IMR-90 (cell line): ENCODE data around the gene ZKSCAN8. TPM values are rescaled to one million over a fixed set of nuclear protein-coding genes. Genes with fewer than 3 reads are reported as not detected.

Source experiments
- ATAC-seq: fragments of 200-7000 bp; cut with Tn5 transposase; 2 replicates; pipeline ENCODE4 v1.9.1; 2020; ENCODE audit warnings: low read depth, mild to moderate bottlenecking, moderate library complexity
- BruUV-seq: library from RNA; stranded (reverse); fragments of 400-500 nt; replicated peaks from 2 replicates; lab custom pipeline; 2021; lab: Mats Ljungman, UMichigan
- CTCF ChIA-PET: fragments of 300-600 bp; formaldehyde crosslinking; extraction: SDS; loops from one replicate; lab custom pipeline; 2021; ENCODE audit warnings: antibody characterized with exemption; lab: Yijun Ruan, JAX
- POLR2A ChIA-PET: fragments of 300-600 bp; sonication (Branson Sonifier 250); formaldehyde crosslinking; loops from one replicate; lab custom pipeline; 2022; ENCODE audit warnings: antibody characterized with exemption; ENCODE audit not compliant: unreplicated experiment; lab: Charles Lee
- DNase-seq: peaks from one replicate; pipeline ENCODE4 v3.0.0; 2013
- H2AFZ ChIP-seq: replicated peaks from 2 replicates; pipeline ENCODE3; 2013; ENCODE audit warnings: low read length, mild to moderate bottlenecking; ENCODE audit not compliant: poor library complexity
- H2AK5ac ChIP-seq: 2 replicates; pipeline ENCODE4 v1.6.1; 2013; ENCODE audit warnings: low read depth, low read length, inconsistent platforms
- H2AK9ac ChIP-seq: replicated peaks from 2 replicates; pipeline ENCODE3; 2013; ENCODE audit warnings: mild to moderate bottlenecking, low read depth, low read length, moderate library complexity; ENCODE audit not compliant: poor library complexity
- H2BK120ac ChIP-seq: 2 replicates; pipeline ENCODE4 v1.6.1; 2013; ENCODE audit warnings: low read depth, low read length, inconsistent platforms
- H2BK15ac ChIP-seq: 3 replicates; pipeline ENCODE4 v1.6.1; 2013; ENCODE audit warnings: low read depth, low read length, inconsistent platforms
- H2BK20ac ChIP-seq: 2 replicates; pipeline ENCODE4 v1.6.1; 2013; ENCODE audit warnings: low read depth, mild to moderate bottlenecking, inconsistent platforms, low read length, moderate library complexity
- H2BK5ac ChIP-seq: 2 replicates; pipeline ENCODE4 v1.6.1; 2013; ENCODE audit warnings: mild to moderate bottlenecking, low read depth, low read length, inconsistent platforms; ENCODE audit not compliant: poor library complexity, severe bottlenecking
- H3K14ac ChIP-seq: replicated peaks from 2 replicates; pipeline ENCODE4 v1.6.1; 2013; ENCODE audit warnings: low read depth, low read length, inconsistent platforms
- H3K18ac ChIP-seq: 2 replicates; pipeline ENCODE4 v1.6.1; 2013; ENCODE audit warnings: low read depth, low read length, control low read depth
- H3K23ac ChIP-seq: 2 replicates; pipeline ENCODE4 v1.6.1; 2013; ENCODE audit warnings: low read depth, low read length, inconsistent platforms
- H3K27ac ChIP-seq: 2 replicates; pipeline ENCODE4 v1.5.1; 2013; ENCODE audit warnings: mild to moderate bottlenecking, control low read depth, low read length; ENCODE audit not compliant: insufficient read depth
- H3K27me3 ChIP-seq: 2 replicates; pipeline ENCODE4 v1.6.1; 2013; ENCODE audit warnings: low read length; ENCODE audit not compliant: control insufficient read depth, insufficient read depth
- H3K36me3 ChIP-seq: 2 replicates; pipeline ENCODE4 v1.6.1; 2013; ENCODE audit warnings: low read length, mixed read lengths; ENCODE audit not compliant: control insufficient read depth, insufficient read depth
- H3K4ac ChIP-seq: 2 replicates; pipeline ENCODE4 v1.6.1; 2013; ENCODE audit warnings: low read depth, low read length, inconsistent platforms
- H3K4me1 ChIP-seq: 2 replicates; pipeline ENCODE4 v1.6.1; 2013; ENCODE audit warnings: low read length, mixed read lengths; ENCODE audit not compliant: control insufficient read depth, insufficient read depth
- H3K4me2 ChIP-seq: 2 replicates; pipeline ENCODE4 v1.6.1; 2013; ENCODE audit warnings: low read depth, mild to moderate bottlenecking, control low read depth, low read length, moderate library complexity
- H3K4me3 ChIP-seq: 2 replicates; pipeline ENCODE4 v1.5.1; 2013; ENCODE audit warnings: low read depth, mild to moderate bottlenecking, control low read depth, low read length, moderate library complexity; ENCODE audit not compliant: insufficient read depth
- H3K56ac ChIP-seq: 2 replicates; pipeline ENCODE4 v1.6.1; 2013; ENCODE audit warnings: low read length, inconsistent platforms; ENCODE audit not compliant: insufficient read depth; ENCODE audit errors: extremely low read depth
- H3K79me1 ChIP-seq, 2 experiments: 2 replicates each; pipeline ENCODE4 v1.6.1; 2013; ENCODE audit warnings: low read length in 2 of 2, inconsistent platforms in 1 of 2, low read depth in 1 of 2
- H3K9ac ChIP-seq: 2 replicates; pipeline ENCODE4 v1.6.1; 2013; ENCODE audit warnings: low read depth, low read length, control low read depth
- H3K9me1 ChIP-seq: 2 replicates; pipeline ENCODE4 v1.6.1; 2013; ENCODE audit warnings: low read length, inconsistent platforms; ENCODE audit not compliant: insufficient read depth
- H3K9me3 ChIP-seq: 2 replicates; pipeline ENCODE4 v1.6.1; 2013; ENCODE audit warnings: low read length; ENCODE audit not compliant: control insufficient read depth, insufficient read depth
- H4K20me1 ChIP-seq: 2 replicates; pipeline ENCODE4 v1.6.1; 2013; ENCODE audit warnings: low read length, inconsistent platforms; ENCODE audit not compliant: insufficient read depth
- H4K5ac ChIP-seq: 2 replicates; pipeline ENCODE4 v1.6.1; 2013; ENCODE audit warnings: mild to moderate bottlenecking, low read depth, low read length, control low read depth
- H4K8ac ChIP-seq, 2 experiments: 2 replicates each; pipeline ENCODE4 v1.6.1; 2013; ENCODE audit warnings: low read depth in 2 of 2, low read length in 2 of 2, control low read depth in 1 of 2, inconsistent platforms in 1 of 2
- H4K91ac ChIP-seq: 2 replicates; pipeline ENCODE4 v1.6.1; 2013; ENCODE audit warnings: low read depth, low read length, inconsistent platforms; ENCODE audit not compliant: insufficient read depth
- ELK1 ChIP-seq: fragments of 150-350 bp; IDR thresholded peaks from 2 replicates; pipeline ENCODE4 v1.6.1; 2016; ENCODE audit warnings: low read depth, mild to moderate bottlenecking, low read length, moderate library complexity, borderline replicate concordance
- NFE2L2 ChIP-seq: fragments of 150-350 bp; IDR thresholded peaks from 2 replicates; pipeline ENCODE4 v1.6.1; 2016; ENCODE audit warnings: low read depth, mild to moderate bottlenecking, low read length
- RAD21 ChIP-seq: IDR thresholded peaks from 2 replicates; pipeline ENCODE4 v1.6.1; 2012; ENCODE audit warnings: low read length, improper control_type of control experiment
- RFX5 ChIP-seq: IDR thresholded peaks from 2 replicates; pipeline ENCODE4 v1.8.0; 2012; ENCODE audit warnings: low read depth, mild to moderate bottlenecking, low read length, moderate library complexity
- WGBS, 2 experiments: methylation state at CpG; one replicate each; pipeline versions ENCODE4 v1.1.5 to v1.1.7; 2013; ENCODE audit warnings: missing lambda C conversion rate in 2 of 2; ENCODE audit not compliant: insufficient read length in 1 of 2; ENCODE audit errors: extremely low coverage in 2 of 2; 5-methylcytosine and 5-hydroxymethylcytosine counted together
- dilution Hi-C: fragments of 300-500 bp; cut with HindIII; formaldehyde crosslinking; loops from one replicate; pipeline ENCODE4 v1.14.3; 2018; ENCODE audit warnings: low sequenced_read_pairs; ENCODE audit not compliant: unreplicated experiment
- in situ Hi-C: fragments of 300-500 bp; cut with MboI; formaldehyde crosslinking; loops from 3 replicates; pipeline ENCODE4 v1.14.3; 2019; ENCODE audit warnings: low sequenced_read_pairs, inconsistent platforms, mixed read lengths
- intact Hi-C: fragments of 100-400 bp; cut with micrococcal nuclease; formaldehyde crosslinking; loops from 2 replicates; pipeline ENCODE4 v1.10.0; 2022
- polyA plus RNA-seq, 3 experiments: library from polyadenylated mRNA; depleted of rRNA; stranded (reverse); fragments of >200 nt; gene quantifications; 2 replicates each; pipeline ENCODE4 v1.2.3, GENCODE V29; 2012; ENCODE audit warnings: low replicate concordance in 1 of 3
- total RNA-seq: library from RNA; depleted of rRNA; stranded (reverse); fragments of >200 nt; gene quantifications from 2 replicates; pipeline ENCODE4 v1.2.3, GENCODE V29; 2012
- TF ChIP-seq, protein P1 (sequence below): fragments of 150-350 bp; IDR thresholded peaks from 2 replicates; pipeline ENCODE4 v1.6.1; 2017; ENCODE audit warnings: mild to moderate bottlenecking, antibody characterized with exemption, low read length, low read depth

The ZKSCAN8 gene
- total and polyA plus RNA-seq, 2 of the 4 experiments (the other 2 are of a cell fraction), result 8.3 to 22.8 TPM

GRCh38 chr6:28203201-28203600 is 61.5 kb downstream of the ZKSCAN8 start:
- no peak overlapping the region for H3K27ac ChIP-seq
- ChIA-PET POLR2A (no interaction called here), CTCF (no interaction called here)
- H3K9me3 ChIP-seq, result peaks cover 5% of the 10 kb centered on the region
- no peak overlapping the region for H4K5ac ChIP-seq
- H3K23ac ChIP-seq, result no peak overlapping the region
- no peak overlapping the region for H3K4me3 ChIP-seq
- H3K4ac ChIP-seq, result no peak overlapping the region
- TF ChIP-seq RFX5 (no peak), ELK1 (no peak), RAD21 (no peak), NFE2L2 (no peak)
- TF ChIP-seq, protein P1, sequence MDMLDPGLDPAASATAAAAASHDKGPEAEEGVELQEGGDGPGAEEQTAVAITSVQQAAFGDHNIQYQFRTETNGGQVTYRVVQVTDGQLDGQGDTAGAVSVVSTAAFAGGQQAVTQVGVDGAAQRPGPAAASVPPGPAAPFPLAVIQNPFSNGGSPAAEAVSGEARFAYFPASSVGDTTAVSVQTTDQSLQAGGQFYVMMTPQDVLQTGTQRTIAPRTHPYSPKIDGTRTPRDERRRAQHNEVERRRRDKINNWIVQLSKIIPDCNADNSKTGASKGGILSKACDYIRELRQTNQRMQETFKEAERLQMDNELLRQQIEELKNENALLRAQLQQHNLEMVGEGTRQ, result no peak
- no peak for DNase-seq
- H3K56ac ChIP-seq, result no peak overlapping the region
- no peak overlapping the region for H2BK5ac ChIP-seq
- no peak overlapping the region for H4K91ac ChIP-seq
- ATAC-seq, result no peak
- no peak overlapping the region for H4K8ac ChIP-seq
- BruUV-seq, result no TSS peak
- H2BK120ac ChIP-seq, result no peak overlapping the region
- no peak overlapping the region for H3K4me2 ChIP-seq
- no peak overlapping the region for H3K14ac ChIP-seq
- H3K27me3 ChIP-seq, result peaks cover 18% of the 10 kb centered on the region
- no peak overlapping the region for H2AFZ ChIP-seq
- intact Hi-C loops, result no loop called here
- H2BK15ac ChIP-seq, result no peak overlapping the region
- no peaks in the 10 kb centered on the region for H4K20me1 ChIP-seq
- H3K9ac ChIP-seq, result no peak overlapping the region
- H2AK5ac ChIP-seq, result no peak overlapping the region
- no CpG with 5 or more reads among the region's 4 CpGs for WGBS, 2 experiments
- no peaks in the 10 kb centered on the region for H3K4me1 ChIP-seq
- H3K36me3 ChIP-seq, result no peaks in the 10 kb centered on the region
- no peak overlapping the region for H2AK9ac ChIP-seq
- H3K79me1 ChIP-seq, result no peaks in the 10 kb centered on the region
- H3K9me1 ChIP-seq, result no peaks in the 10 kb centered on the region
- in situ Hi-C loops, result no loop called here
- H3K18ac ChIP-seq, result no peak overlapping the region
- dilution Hi-C loops, result no loop called here
- no peak overlapping the region for H2BK20ac ChIP-seq
